Measurements from ENCODE around the gene KRTAP2-4. TPM values are rescaled to one million over a fixed set of nuclear protein-coding genes. Genes with fewer than 3 reads are reported as not detected.
"Not testable (repeated sequence)": the region's sequence is repeated elsewhere in the genome, so short reads cannot be mapped to it uniquely, and the experiment has no call there.

KRTAP2-4 gene
- total and polyA plus RNA-seq, 2 of the 4 experiments (the other 2 are of a cell fraction) = not detected

GRCh38 chr17:41105347-41105746, 39.7 kb upstream of the KRTAP2-4 start, which contains the start of gene KRTAP4-9:
KRTAP4-9 (plus strand) TSS chr17:41105389; CDS start chr17:41105389, 0 bp downstream.
- H4K8ac ChIP-seq (ENCODE audit: low read depth in 2 of 2, low read length in 2 of 2) = peak within 1 kb of the TSS; percentile 85 to 95
- H3K9me1 ChIP-seq (ENCODE audit: insufficient read depth, low read length); DNase-seq; H3K4me1 ChIP-seq (ENCODE audit: control insufficient read depth, insufficient read depth, low read length); intact Hi-C loops (cut with micrococcal nuclease); H3K27me3 ChIP-seq (ENCODE audit: control insufficient read depth, insufficient read depth, low read length); POLR2A ChIA-PET (ENCODE audit: unreplicated experiment); H3K23ac ChIP-seq (ENCODE audit: low read depth, low read length); dilution Hi-C loops (cut with HindIII; ENCODE audit: low sequenced_read_pairs, unreplicated experiment); H3K4me3 ChIP-seq (ENCODE audit: insufficient read depth, low read depth, low read length); in situ Hi-C loops (cut with MboI; ENCODE audit: low sequenced_read_pairs); BruUV-seq (replicated peaks); H2AFZ ChIP-seq (replicated peaks; ENCODE audit: low read length, poor library complexity); H3K9me3 ChIP-seq (ENCODE audit: control insufficient read depth, insufficient read depth, low read length); ATAC-seq (ENCODE audit: low read depth); CTCF ChIA-PET; H2AK9ac ChIP-seq (replicated peaks; ENCODE audit: low read depth, low read length, poor library complexity); H3K79me1 ChIP-seq (ENCODE audit: low read depth in 1 of 2, low read length in 2 of 2); H3K9ac ChIP-seq (ENCODE audit: low read depth, low read length); H4K20me1 ChIP-seq (ENCODE audit: insufficient read depth, low read length); H3K4me2 ChIP-seq (ENCODE audit: low read depth, low read length); H3K36me3 ChIP-seq (ENCODE audit: control insufficient read depth, insufficient read depth, low read length): not testable (repeated sequence)
- peak within 1 kb of the TSS; percentile 85 for H3K14ac ChIP-seq (replicated peaks; ENCODE audit: low read depth, low read length)
- peak within 1 kb of the TSS; percentile 98 for H2BK20ac ChIP-seq (ENCODE audit: low read depth, low read length)
- peak within 1 kb of the TSS; percentile 51; the same call in 1 of the 2 replicates for H3K27ac ChIP-seq (ENCODE audit: insufficient read depth, low read length)
- peak within 1 kb of the TSS; percentile 95 for H2AK5ac ChIP-seq (ENCODE audit: low read depth, low read length)
- H4K5ac ChIP-seq (ENCODE audit: low read depth, low read length) = peak within 1 kb of the TSS; percentile 23; the same call in 1 of the 2 replicates
- peak within 1 kb of the TSS; percentile 89; the same call in 1 of the 2 replicates for H3K18ac ChIP-seq (ENCODE audit: low read depth, low read length)
- 88% methylated on average over 6 of the region's 10 CpGs; no CpG with 5 or more reads in 1 of the 2 experiments for WGBS, 2 experiments (ENCODE audit: extremely low coverage in 2 of 2, insufficient read length in 1 of 2)
- H2BK15ac ChIP-seq (ENCODE audit: low read depth, low read length) = peak within 1 kb of the TSS; percentile 92; the same call in 2 of the 3 replicates
- peak within 1 kb of the TSS; percentile 89 for H3K4ac ChIP-seq (ENCODE audit: low read depth, low read length)
- H3K56ac ChIP-seq (ENCODE audit: extremely low read depth, insufficient read depth, low read length) = peak within 1 kb of the TSS; percentile 41
- peak within 1 kb of the TSS; percentile 94 for H4K91ac ChIP-seq (ENCODE audit: insufficient read depth, low read depth, low read length)
- H2BK120ac ChIP-seq (ENCODE audit: low read depth, low read length) = peak within 1 kb of the TSS; percentile 97
- H2BK5ac ChIP-seq (ENCODE audit: low read depth, low read length, poor library complexity, severe bottlenecking) = peak within 1 kb of the TSS; percentile 98

All from IMR-90 (cell line).